Chondrocyte (in vitro differentiated cells): ENCODE data around the gene AUTS2. TPM values are rescaled to one million over a fixed set of nuclear protein-coding genes. Genes with fewer than 3 reads are reported as not detected.

ENCODE experiments used
- DNase-seq: peaks from one replicate; pipeline ENCODE4 v3.0.0; 2021; ENCODE audit warnings: mixed read lengths, low spot score
- H3K27ac Mint-ChIP-seq: one replicate; pipeline ENCODE4 v1.8.0; 2021; ENCODE audit warnings: mild to moderate bottlenecking, moderate library complexity, mixed read lengths; ENCODE audit not compliant: unreplicated experiment
- H3K27me3 Mint-ChIP-seq: 2 replicates; pipeline ENCODE4 v1.8.0; 2021; ENCODE audit warnings: low read depth, mixed read lengths
- H3K36me3 Mint-ChIP-seq: 2 replicates; pipeline ENCODE4 v1.8.0; 2021; ENCODE audit warnings: low read depth, mixed read lengths
- H3K4me1 Mint-ChIP-seq: 2 replicates; pipeline ENCODE4 v1.8.0; 2021; ENCODE audit warnings: low read depth, mild to moderate bottlenecking, mixed read lengths
- H3K4me3 Mint-ChIP-seq: one replicate; pipeline ENCODE4 v1.8.0; 2021; ENCODE audit warnings: mild to moderate bottlenecking, moderate library complexity, mixed read lengths; ENCODE audit not compliant: unreplicated experiment
- H3K9me3 Mint-ChIP-seq: 2 replicates; pipeline ENCODE4 v1.8.0; 2021; ENCODE audit warnings: low read depth, mixed read lengths
- total RNA-seq: library from RNA; stranded (reverse); gene quantifications from 3 replicates; pipeline ENCODE4 v1.2.1, GENCODE V29; 2021
- TF ChIP-seq, protein P1 (sequence below): fragments of 200-600 bp; sonication (generic); IDR thresholded peaks from 2 replicates; pipeline ENCODE4 v1.5.0; 2021; ENCODE audit warnings: antibody characterized with exemption, mild to moderate bottlenecking, moderate library complexity

AUTS2 gene
- total RNA-seq, 1 donor from 2014 or later = 31.5 TPM

DNA sequence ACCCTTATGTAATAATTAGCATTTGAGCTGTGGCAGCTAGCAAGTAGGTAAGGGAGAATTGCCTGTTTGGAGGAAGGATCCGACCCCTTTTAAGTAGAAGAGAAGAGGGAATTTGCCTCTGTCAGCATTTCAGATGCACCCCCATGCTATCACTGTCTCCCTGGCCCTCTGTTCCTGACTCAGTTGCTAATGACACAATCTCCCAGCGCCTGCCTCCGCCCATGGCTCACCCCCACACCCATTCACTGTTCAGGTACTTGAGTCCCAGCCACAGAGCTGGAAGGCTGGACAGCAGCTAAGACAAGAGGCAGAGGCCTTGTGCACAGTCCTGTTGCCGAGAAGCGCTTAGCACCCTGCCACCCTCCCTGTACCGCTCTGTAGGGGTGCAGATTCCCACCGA is 1021.4 kb downstream of the AUTS2 start:
- no peak for DNase-seq
- Mint-ChIP-seq H3K4me1 (peaks cover 6% of the 10 kb centered on the region), H3K27ac (no peak overlapping the region), H3K27me3 (no peaks in the 10 kb centered on the region), H3K4me3 (no peak overlapping the region), H3K36me3 (no peaks in the 10 kb centered on the region), H3K9me3 (no peaks in the 10 kb centered on the region)
- TF ChIP-seq, protein P1, sequence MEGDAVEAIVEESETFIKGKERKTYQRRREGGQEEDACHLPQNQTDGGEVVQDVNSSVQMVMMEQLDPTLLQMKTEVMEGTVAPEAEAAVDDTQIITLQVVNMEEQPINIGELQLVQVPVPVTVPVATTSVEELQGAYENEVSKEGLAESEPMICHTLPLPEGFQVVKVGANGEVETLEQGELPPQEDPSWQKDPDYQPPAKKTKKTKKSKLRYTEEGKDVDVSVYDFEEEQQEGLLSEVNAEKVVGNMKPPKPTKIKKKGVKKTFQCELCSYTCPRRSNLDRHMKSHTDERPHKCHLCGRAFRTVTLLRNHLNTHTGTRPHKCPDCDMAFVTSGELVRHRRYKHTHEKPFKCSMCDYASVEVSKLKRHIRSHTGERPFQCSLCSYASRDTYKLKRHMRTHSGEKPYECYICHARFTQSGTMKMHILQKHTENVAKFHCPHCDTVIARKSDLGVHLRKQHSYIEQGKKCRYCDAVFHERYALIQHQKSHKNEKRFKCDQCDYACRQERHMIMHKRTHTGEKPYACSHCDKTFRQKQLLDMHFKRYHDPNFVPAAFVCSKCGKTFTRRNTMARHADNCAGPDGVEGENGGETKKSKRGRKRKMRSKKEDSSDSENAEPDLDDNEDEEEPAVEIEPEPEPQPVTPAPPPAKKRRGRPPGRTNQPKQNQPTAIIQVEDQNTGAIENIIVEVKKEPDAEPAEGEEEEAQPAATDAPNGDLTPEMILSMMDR = no peak

DNA sequence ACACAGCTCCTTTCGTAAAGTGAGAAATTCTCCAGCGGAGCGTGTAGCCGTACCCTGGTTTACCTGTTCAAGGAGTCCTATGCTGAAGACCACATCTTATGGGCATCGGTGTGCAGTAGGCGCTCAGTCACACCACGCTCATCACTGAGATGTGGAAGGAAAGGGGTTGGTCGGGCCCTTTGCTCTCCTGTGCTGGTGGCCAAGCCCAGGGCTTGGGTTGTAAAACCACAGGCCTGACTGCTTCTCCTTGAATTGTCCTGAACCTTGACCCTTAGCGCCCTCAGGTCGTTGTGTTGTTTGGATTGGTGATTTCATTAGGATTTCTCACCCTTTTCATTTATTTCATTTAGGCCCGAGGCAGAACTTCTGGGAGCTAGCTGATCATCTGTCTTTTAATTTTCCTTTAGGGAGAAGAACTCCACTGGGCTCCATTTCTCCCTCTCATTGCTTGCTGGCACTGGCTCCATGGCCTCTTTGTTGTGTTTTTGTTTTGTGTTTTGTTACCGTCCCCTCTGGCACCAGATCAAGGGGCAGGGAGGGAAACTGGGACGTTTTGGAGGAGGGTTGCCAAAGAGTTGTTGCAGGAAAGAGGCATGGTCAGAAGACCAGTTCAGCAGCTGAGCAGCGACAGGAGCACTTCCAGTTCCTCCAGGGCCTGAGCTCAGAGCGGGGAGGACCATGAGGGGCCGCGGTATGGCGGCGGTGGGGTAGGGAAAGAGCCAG is 1022.2 kb downstream of the AUTS2 start:
- H3K27me3 Mint-ChIP-seq = no peaks in the 10 kb centered on the region
- H3K4me3 Mint-ChIP-seq = no peak overlapping the region
- DNase-seq = no peak
- no peaks in the 10 kb centered on the region for H3K9me3 Mint-ChIP-seq
- no peaks in the 10 kb centered on the region for H3K36me3 Mint-ChIP-seq
- no peaks in the 10 kb centered on the region for H3K4me1 Mint-ChIP-seq
- no peak overlapping the region for H3K27ac Mint-ChIP-seq
- TF ChIP-seq, protein P1 = no peak

DNA sequence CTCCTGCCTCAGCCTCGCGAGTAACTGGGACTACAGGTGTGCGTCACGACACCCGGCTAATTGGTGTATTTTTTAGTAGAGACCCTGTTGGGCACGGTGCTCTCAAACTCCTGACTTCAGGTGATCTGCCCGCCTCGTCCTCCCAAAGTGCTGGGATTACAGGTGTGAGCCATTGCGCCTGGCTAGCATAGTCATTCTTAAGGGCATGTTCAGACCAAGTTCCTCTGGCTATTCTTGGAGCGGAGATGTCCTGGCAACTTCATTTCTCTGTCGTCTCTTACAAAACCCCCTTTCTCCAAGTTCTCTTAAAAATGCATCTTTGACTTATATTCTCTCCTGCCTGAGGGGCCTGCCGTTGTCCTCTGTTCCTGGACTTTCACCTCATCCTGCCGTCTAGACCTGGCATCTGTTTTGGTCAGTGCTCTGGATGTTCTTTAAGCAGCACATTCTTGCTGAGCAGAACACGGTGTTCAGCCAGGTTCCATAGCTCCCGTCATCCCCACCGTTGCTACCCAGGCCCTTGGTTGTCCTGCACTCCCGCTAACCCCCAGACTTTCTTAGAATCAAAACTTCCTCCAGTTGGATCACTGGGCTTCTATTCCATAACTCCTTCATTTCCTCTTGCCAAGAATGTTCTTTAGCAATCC is 1023.8 kb downstream of the AUTS2 start:
- TF ChIP-seq, protein P1 = no peak
- H3K36me3 Mint-ChIP-seq = no peaks in the 10 kb centered on the region
- H3K27me3 Mint-ChIP-seq = no peaks in the 10 kb centered on the region
- no peak overlapping the region for H3K4me3 Mint-ChIP-seq
- no peak for DNase-seq
- H3K4me1 Mint-ChIP-seq = no peaks in the 10 kb centered on the region
- no peaks in the 10 kb centered on the region for H3K9me3 Mint-ChIP-seq
- H3K27ac Mint-ChIP-seq = no peak overlapping the region

DNA sequence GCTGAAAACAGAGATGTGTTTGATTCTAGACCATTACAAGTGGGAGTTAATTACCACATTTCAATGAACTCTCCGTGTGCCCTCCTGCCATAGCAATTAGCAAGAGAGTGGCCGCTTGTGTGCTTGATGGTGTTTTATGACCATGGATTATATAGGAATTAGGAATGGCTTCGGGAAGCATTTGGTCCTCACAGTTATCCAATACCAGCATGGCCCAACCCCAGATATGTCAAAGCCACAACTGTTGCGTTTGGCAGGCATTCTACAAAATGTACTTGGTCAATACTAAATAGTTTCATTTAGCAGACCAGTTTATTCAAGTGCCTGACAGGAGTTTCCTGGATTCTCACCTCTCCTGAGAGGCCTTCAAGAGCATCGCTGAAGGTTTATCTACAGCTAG is 1024.7 kb downstream of the AUTS2 start:
- no peak overlapping the region for H3K4me3 Mint-ChIP-seq
- DNase-seq = no peak
- no peaks in the 10 kb centered on the region for H3K4me1 Mint-ChIP-seq
- no peak overlapping the region for H3K27ac Mint-ChIP-seq
- H3K27me3 Mint-ChIP-seq = no peaks in the 10 kb centered on the region
- no peaks in the 10 kb centered on the region for H3K9me3 Mint-ChIP-seq
- TF ChIP-seq, protein P1 = no peak
- H3K36me3 Mint-ChIP-seq = no peaks in the 10 kb centered on the region

DNA sequence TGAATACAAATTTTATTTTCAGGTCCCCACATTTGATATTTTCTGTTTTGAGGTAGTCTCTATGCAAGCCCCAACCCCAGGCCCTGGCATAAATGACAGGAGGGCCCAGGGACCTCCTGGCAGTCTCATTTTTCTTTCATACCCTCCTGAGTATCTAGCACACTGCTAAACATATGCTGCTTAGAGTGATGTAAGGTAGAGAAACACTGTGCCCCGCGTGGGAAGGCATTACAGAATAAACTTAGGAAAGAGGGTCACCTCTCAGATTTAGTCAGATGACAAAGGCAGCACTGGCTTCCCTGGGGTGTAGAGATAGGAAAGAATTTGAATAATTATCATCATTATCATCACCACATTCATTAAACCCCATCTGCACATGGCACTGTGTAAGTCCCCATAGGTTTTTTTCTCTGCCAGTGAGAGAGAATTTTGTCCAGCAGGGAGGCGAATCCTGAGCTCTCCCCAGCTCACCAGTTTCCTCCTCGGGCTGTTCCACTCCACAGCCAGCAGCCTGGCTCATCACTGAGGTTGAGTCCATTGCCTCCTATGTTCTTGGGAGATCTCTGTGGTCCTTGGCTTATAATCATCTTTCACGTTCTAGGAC is 1026.3 kb downstream of the AUTS2 start:
- no peaks in the 10 kb centered on the region for H3K9me3 Mint-ChIP-seq
- no peak overlapping the region for H3K27ac Mint-ChIP-seq
- H3K27me3 Mint-ChIP-seq = no peaks in the 10 kb centered on the region
- H3K4me3 Mint-ChIP-seq = no peak overlapping the region
- DNase-seq = no peak
- H3K4me1 Mint-ChIP-seq = no peaks in the 10 kb centered on the region
- H3K36me3 Mint-ChIP-seq = no peaks in the 10 kb centered on the region
- TF ChIP-seq, protein P1 = no peak
